ELF-1 (cell line): ENCODE measurements around the gene TMEM238.
"Not testable (repeated sequence)": the region's sequence is repeated elsewhere in the genome, so short reads cannot be mapped to it uniquely, and the experiment has no call there.

Source experiments
- DNase-seq: peaks from one replicate; pipeline ENCODE4 v3.0.0-alpha.2; 2016; ENCODE audit warnings: low read depth, low spot score

The TMEM238 gene

GRCh38 chr19:55339889-55340783 is 44.0 kb downstream of the TMEM238 start:
- DNase-seq = peak; percentile 47

- peak; percentile 100 for DNase-seq
These were observed 44.8 kb downstream of the TMEM238 start, which contains the start of gene KMT5C for GRCh38 chr19:55339105-55339888. Gene KMT5C, plus strand, starts transcription at chr19:55339876. Its CDS starts 2,061 bp downstream, at chr19:55341937.

GRCh38 chr19:55336101-55336500 is 48.0 kb downstream of the TMEM238 start:
- DNase-seq = no peak

- DNase-seq = no peak
These were observed 50.2 kb downstream of the TMEM238 start for GRCh38 chr19:55333870-55334269.

- not testable (repeated sequence) for DNase-seq
These were observed 54.3 kb downstream of the TMEM238 start for GRCh38 chr19:55329791-55330190.
